H9 (cell line): Measurements from ENCODE around the gene CAPN5. TPM values are rescaled to one million over a fixed set of nuclear protein-coding genes. Genes with fewer than 3 reads are reported as not detected.

ENCODE experiments used
- DNase-seq: peaks from one replicate; pipeline ENCODE4 v3.0.0-alpha.2; 2017
- H2AFZ ChIP-seq: one replicate; pipeline ENCODE4 v1.6.1; 2013; ENCODE audit warnings: mild to moderate bottlenecking, low read length, control low read depth, moderate library complexity
- H2AK5ac ChIP-seq: 2 replicates; pipeline ENCODE4 v1.6.1; 2013; ENCODE audit warnings: low read length, control low read depth, mixed read lengths; ENCODE audit not compliant: insufficient read length
- H2BK120ac ChIP-seq: one replicate; pipeline ENCODE4 v1.6.1; 2013; ENCODE audit warnings: low read depth, mild to moderate bottlenecking, low read length, control low read depth, inconsistent platforms; ENCODE audit not compliant: poor library complexity, severe bottlenecking
- H2BK12ac ChIP-seq: 2 replicates; pipeline ENCODE4 v1.6.1; 2013; ENCODE audit warnings: low read length, control low read depth, mixed read lengths, low read depth; ENCODE audit not compliant: insufficient read length
- H2BK15ac ChIP-seq: 2 replicates; pipeline ENCODE4 v1.6.1; 2013; ENCODE audit warnings: low read depth, low read length, control low read depth
- H2BK20ac ChIP-seq: one replicate; pipeline ENCODE4 v1.6.1; 2013; ENCODE audit warnings: low read depth, mild to moderate bottlenecking, low read length, control low read depth, inconsistent platforms; ENCODE audit not compliant: poor library complexity, severe bottlenecking
- H2BK5ac ChIP-seq: 2 replicates; pipeline ENCODE4 v1.6.1; 2013; ENCODE audit warnings: low read length, control low read depth, mixed read lengths; ENCODE audit not compliant: insufficient read length
- H3K14ac ChIP-seq: 2 replicates; pipeline ENCODE4 v1.6.1; 2013; ENCODE audit warnings: low read length, control low read depth; ENCODE audit not compliant: insufficient read depth
- H3K18ac ChIP-seq: 2 replicates; pipeline ENCODE4 v1.6.1; 2013; ENCODE audit warnings: low read depth, mild to moderate bottlenecking, mixed read lengths, low read length, control low read depth; ENCODE audit not compliant: insufficient read length
- H3K23ac ChIP-seq: 2 replicates; pipeline ENCODE4 v1.6.1; 2013; ENCODE audit warnings: low read length, control low read depth, mixed read lengths, low read depth; ENCODE audit not compliant: insufficient read length
- H3K23me2 ChIP-seq: 2 replicates; pipeline ENCODE4 v1.6.1; 2013; ENCODE audit warnings: low read depth, mild to moderate bottlenecking, mixed read lengths, low read length, control low read depth; ENCODE audit not compliant: insufficient read length, poor library complexity, severe bottlenecking
- H3K27ac ChIP-seq: 2 replicates; pipeline ENCODE4 v1.5.1; 2013; ENCODE audit warnings: low read length, control low read depth, mixed read lengths, low read depth; ENCODE audit not compliant: insufficient read length
- H3K27me3 ChIP-seq: 2 replicates; pipeline ENCODE4 v1.6.1; 2013; ENCODE audit warnings: low read length, control low read depth, inconsistent platforms; ENCODE audit not compliant: insufficient read depth
- H3K4ac ChIP-seq: 2 replicates; pipeline ENCODE4 v1.6.1; 2013; ENCODE audit warnings: low read depth, mild to moderate bottlenecking, control low read depth, inconsistent platforms, low read length, moderate library complexity
- H3K4me1 ChIP-seq: 2 replicates; pipeline ENCODE4 v1.6.1; 2013; ENCODE audit warnings: low read length, control low read depth, inconsistent platforms; ENCODE audit not compliant: insufficient read depth
- H3K4me2 ChIP-seq: 2 replicates; pipeline ENCODE4 v1.6.1; 2013; ENCODE audit warnings: low read length, control low read depth, mixed read lengths; ENCODE audit not compliant: insufficient read length, insufficient read depth
- H3K56ac ChIP-seq: 2 replicates; pipeline ENCODE4 v1.6.1; 2013; ENCODE audit warnings: low read depth, mild to moderate bottlenecking, mixed read lengths, low read length, control low read depth; ENCODE audit not compliant: insufficient read length
- H3K79me1 ChIP-seq: 2 replicates; pipeline ENCODE4 v1.6.1; 2013; ENCODE audit warnings: low read depth, mild to moderate bottlenecking, moderate library complexity, low read length, control low read depth, inconsistent platforms; ENCODE audit not compliant: insufficient read depth, poor library complexity, severe bottlenecking
- H3K79me2 ChIP-seq: 2 replicates; pipeline ENCODE4 v1.6.1; 2013; ENCODE audit warnings: low read length, control low read depth, inconsistent platforms; ENCODE audit not compliant: insufficient read depth
- H3K9ac ChIP-seq: 2 replicates; pipeline ENCODE4 v1.6.1; 2013; ENCODE audit warnings: low read length, control low read depth, mixed read lengths; ENCODE audit not compliant: insufficient read length; ENCODE audit errors: extremely low read depth
- H3K9me3 ChIP-seq: one replicate; pipeline ENCODE4 v1.6.1; 2013; ENCODE audit warnings: low read depth, low read length, inconsistent platforms; ENCODE audit not compliant: control insufficient read depth
- H3T11ph ChIP-seq: one replicate; pipeline ENCODE4 v1.6.1; 2013; ENCODE audit warnings: mild to moderate bottlenecking, low read length, control low read depth, inconsistent platforms
- H4K20me1 ChIP-seq: one replicate; pipeline ENCODE4 v1.6.1; 2013; ENCODE audit not compliant: control insufficient read depth, insufficient read length, insufficient read depth
- H4K5ac ChIP-seq: 2 replicates; pipeline ENCODE4 v1.6.1; 2013; ENCODE audit warnings: low read depth, mild to moderate bottlenecking, mixed read lengths, low read length, control low read depth; ENCODE audit not compliant: insufficient read length
- H4K8ac ChIP-seq: replicated peaks from 2 replicates; pipeline ENCODE4 v1.6.1; 2013; ENCODE audit warnings: low read length, control low read depth, mixed read lengths, low read depth; ENCODE audit not compliant: insufficient read length
- H4K91ac ChIP-seq: 2 replicates; pipeline ENCODE4 v1.6.1; 2013; ENCODE audit warnings: low read depth, mild to moderate bottlenecking, moderate library complexity, mixed read lengths, low read length, control low read depth; ENCODE audit not compliant: insufficient read length
- H3K27ac Mint-ChIP-seq, 3 experiments: 2 replicates in 2 of 3; 3 replicates in 1 of 3; pipeline ENCODE4 v1.8.0; 2020 to 2021; ENCODE audit warnings: mixed read lengths in 3 of 3, mild to moderate bottlenecking in 1 of 3, moderate library complexity in 1 of 3
- H3K27me3 Mint-ChIP-seq: 2 replicates; pipeline ENCODE4 v1.8.0; 2021; ENCODE audit warnings: low read depth, mild to moderate bottlenecking, moderate library complexity, mixed read lengths
- H3K36me3 Mint-ChIP-seq, 3 experiments: 2 replicates in 2 of 3; 3 replicates in 1 of 3; pipeline ENCODE4 v1.8.0; 2020 to 2021; ENCODE audit warnings: low read depth in 3 of 3, mixed read lengths in 3 of 3; ENCODE audit not compliant: insufficient read depth in 1 of 3
- H3K4me1 Mint-ChIP-seq, 2 experiments: 2 replicates each; pipeline ENCODE4 v1.8.0; 2020; ENCODE audit warnings: mixed read lengths in 2 of 2
- H3K4me3 Mint-ChIP-seq, 2 experiments: 2 replicates in 1 of 2; 3 replicates in 1 of 2; pipeline ENCODE4 v1.8.0; 2020 to 2021; ENCODE audit warnings: mild to moderate bottlenecking in 2 of 2, mixed read lengths in 2 of 2, moderate library complexity in 1 of 2
- H3K9me3 Mint-ChIP-seq, 2 experiments: 2 replicates in 1 of 2; 3 replicates in 1 of 2; pipeline ENCODE4 v1.8.0; 2020; ENCODE audit warnings: mild to moderate bottlenecking in 2 of 2, mixed read lengths in 2 of 2, moderate library complexity in 1 of 2
- CTCF ChIP-seq: fragments of 200-600 bp; sonication (generic); conservative IDR thresholded peaks from 3 replicates; pipeline ENCODE4 v1.8.0; 2021; ENCODE audit warnings: antibody characterized with exemption, mild to moderate bottlenecking
- WGBS: extraction: QIAGEN DNeasy Blood & Tissue Kit; methylation state at CpG from one replicate; pipeline ENCODE4 v1.1.7; 2013; ENCODE audit warnings: missing lambda C conversion rate, low lambda C conversion rate, mixed read lengths; ENCODE audit not compliant: insufficient read length; ENCODE audit errors: extremely low coverage; 5-methylcytosine and 5-hydroxymethylcytosine counted together
- total RNA-seq: library from RNA; stranded (reverse); gene quantifications from 2 replicates; pipeline ENCODE4 v1.2.1, GENCODE V29; 2021

Gene CAPN5
- total RNA-seq, 1 experiment from 2014 or later = 16.7 TPM

- no peak overlapping the region for H2BK20ac ChIP-seq
- H4K8ac ChIP-seq = no peak overlapping the region
- Mint-ChIP-seq H3K36me3 (no peaks in the 10 kb centered on the region; a peak in 1 of 7 replicates), H3K27ac (peak overlapping the region in 1 of 3 experiments; percentile 8; a peak in 2 of 7 replicates), H3K27me3 (peaks cover 5% of the 10 kb centered on the region; the same call in 1 of the 2 replicates), H3K4me3 (no peak overlapping the region), H3K4me1 (peaks cover 15 to 19% of the 10 kb centered on the region in 2 experiments), H3K9me3 (no peaks in the 10 kb centered on the region)
- peaks cover 3% of the 10 kb centered on the region for H3K23me2 ChIP-seq
- H2BK15ac ChIP-seq = no peak overlapping the region
- no peak overlapping the region for H3K4ac ChIP-seq
- TF ChIP-seq CTCF = no peak
- H3T11ph ChIP-seq = no peak overlapping the region
- no peak overlapping the region for H3K56ac ChIP-seq
- WGBS = no CpG with 5 or more reads among the region's 6 CpGs
- no peak overlapping the region for H3K4me2 ChIP-seq
- H3K79me2 ChIP-seq = no peaks in the 10 kb centered on the region
- no peak overlapping the region for H3K23ac ChIP-seq
- H4K20me1 ChIP-seq = peaks cover 3% of the 10 kb centered on the region
- no peaks in the 10 kb centered on the region for H3K79me1 ChIP-seq
- H3K14ac ChIP-seq = no peak overlapping the region
- H2BK12ac ChIP-seq = no peak overlapping the region
- H3K9ac ChIP-seq = no peak overlapping the region
- H2AK5ac ChIP-seq = no peak overlapping the region
- H3K27me3 ChIP-seq = no peaks in the 10 kb centered on the region
- H4K5ac ChIP-seq = no peak overlapping the region
- H2BK5ac ChIP-seq = no peak overlapping the region
- no peak overlapping the region for H4K91ac ChIP-seq
- no peak overlapping the region for H3K18ac ChIP-seq
- H3K4me1 ChIP-seq = peaks cover 2% of the 10 kb centered on the region; the same call in 1 of the 2 replicates
- DNase-seq = no peak
- H2BK120ac ChIP-seq = no peak overlapping the region
- H3K27ac ChIP-seq = no peak overlapping the region
- H3K9me3 ChIP-seq = no peaks in the 10 kb centered on the region
- no peak overlapping the region for H2AFZ ChIP-seq
Observed at GRCh38 chr11:77152846-77153245, 86.1 kb downstream of the CAPN5 start.
